ENCODE results near the gene UBE2E2.

UBE2E2 gene

GRCh38 chr3:23258110-23258509, 55.0 kb downstream of the UBE2E2 start:
- H3K79me2 ChIP-seq (ENCODE audit: insufficient read depth, low read length): no peaks in the 10 kb centered on the region
- DNase-seq (no peak), ATAC-seq (ENCODE audit: insufficient read depth, low read depth) (no peak)
- no peaks in the 10 kb centered on the region for H3K9me3 ChIP-seq (ENCODE audit: insufficient read depth, low read length, severe bottlenecking)
- no peaks in the 10 kb centered on the region for H3K4me1 ChIP-seq (ENCODE audit: insufficient read depth, low read length)
- H4K20me1 ChIP-seq (ENCODE audit: insufficient read depth, low read length): no peaks in the 10 kb centered on the region
- no peak overlapping the region for H3K27ac ChIP-seq (ENCODE audit: low read length)
- no peaks in the 10 kb centered on the region for H3K36me3 ChIP-seq (ENCODE audit: insufficient read depth, low read length)
- TF ChIP-seq CTCF (IDR thresholded peaks at IDR 0.05; ENCODE audit: borderline replicate concordance, extremely low read depth, low read length, poor library complexity, severe bottlenecking) (no peak), EZH2 (IDR thresholded peaks at IDR 0.05; ENCODE audit: borderline replicate concordance, low read depth, low read length, severe bottlenecking) (no peak)
- H3K9ac ChIP-seq (ENCODE audit: low read depth, low read length): no peak overlapping the region
- no peaks in the 10 kb centered on the region for H3K27me3 ChIP-seq (ENCODE audit: insufficient read depth, low read length, poor library complexity)
- H2AFZ ChIP-seq (ENCODE audit: low read depth, low read length): no peak overlapping the region
- H3K4me3 ChIP-seq (ENCODE audit: low read depth in 1 of 2, low read length in 2 of 2): no peak overlapping the region
- no peak overlapping the region for H3K4me2 ChIP-seq (ENCODE audit: insufficient read depth, low read length)

GRCh38 chr3:23259515-23259914, 56.4 kb downstream of the UBE2E2 start:
- Histone ChIP-seq H3K9me3 (ENCODE audit: insufficient read depth, low read length, severe bottlenecking) (no peaks in the 10 kb centered on the region), H3K4me3 (ENCODE audit: low read depth in 1 of 2, low read length in 2 of 2) (no peak overlapping the region), H3K27ac (ENCODE audit: low read length) (no peak overlapping the region), H3K27me3 (ENCODE audit: insufficient read depth, low read length, poor library complexity) (no peaks in the 10 kb centered on the region), H3K79me2 (ENCODE audit: insufficient read depth, low read length) (no peaks in the 10 kb centered on the region), H2AFZ (ENCODE audit: low read depth, low read length) (no peak overlapping the region), H3K4me1 (ENCODE audit: insufficient read depth, low read length) (no peaks in the 10 kb centered on the region), H3K4me2 (ENCODE audit: insufficient read depth, low read length) (no peak overlapping the region), H3K36me3 (ENCODE audit: insufficient read depth, low read length) (no peaks in the 10 kb centered on the region), H3K9ac (ENCODE audit: low read depth, low read length) (no peak overlapping the region), H4K20me1 (ENCODE audit: insufficient read depth, low read length) (no peaks in the 10 kb centered on the region)
- no peak for ATAC-seq (ENCODE audit: insufficient read depth, low read depth)
- no peak for TF ChIP-seq EZH2 (IDR thresholded peaks at IDR 0.05; ENCODE audit: borderline replicate concordance, low read depth, low read length, severe bottlenecking)
- no peak for TF ChIP-seq CTCF (IDR thresholded peaks at IDR 0.05; ENCODE audit: borderline replicate concordance, extremely low read depth, low read length, poor library complexity, severe bottlenecking)
- DNase-seq: no peak

GRCh38 chr3:23262766-23263165, 59.6 kb downstream of the UBE2E2 start:
- Histone ChIP-seq H3K79me2 (ENCODE audit: insufficient read depth, low read length) (no peaks in the 10 kb centered on the region), H3K9ac (ENCODE audit: low read depth, low read length) (no peak overlapping the region)

More at GRCh38 chr3:23262766-23263165, 59.6 kb downstream of the UBE2E2 start:
- Histone ChIP-seq H3K27ac (ENCODE audit: low read length) (no peak overlapping the region), H3K4me2 (ENCODE audit: insufficient read depth, low read length) (no peak overlapping the region), H3K4me1 (ENCODE audit: insufficient read depth, low read length) (no peaks in the 10 kb centered on the region), H4K20me1 (ENCODE audit: insufficient read depth, low read length) (no peaks in the 10 kb centered on the region), H2AFZ (ENCODE audit: low read depth, low read length) (no peak overlapping the region), H3K27me3 (ENCODE audit: insufficient read depth, low read length, poor library complexity) (no peaks in the 10 kb centered on the region), H3K36me3 (ENCODE audit: insufficient read depth, low read length) (no peaks in the 10 kb centered on the region), H3K4me3 (ENCODE audit: low read depth in 1 of 2, low read length in 2 of 2) (no peak overlapping the region), H3K9me3 (ENCODE audit: insufficient read depth, low read length, severe bottlenecking) (no peaks in the 10 kb centered on the region)
- no peak for ATAC-seq (ENCODE audit: insufficient read depth, low read depth)
- no peak for DNase-seq
- no peak for TF ChIP-seq EZH2 (IDR thresholded peaks at IDR 0.05; ENCODE audit: borderline replicate concordance, low read depth, low read length, severe bottlenecking)
- TF ChIP-seq CTCF (IDR thresholded peaks at IDR 0.05; ENCODE audit: borderline replicate concordance, extremely low read depth, low read length, poor library complexity, severe bottlenecking): no peak
